Suprapubic skin (tissue), 4 donors: ENCODE data around the gene NMRAL1. TPM values are rescaled to one million over a fixed set of nuclear protein-coding genes. Genes with fewer than 3 reads are reported as not detected.

Source experiments
- DNase-seq, 2 donors: peaks; one replicate each; pipeline ENCODE4 v3.0.0-alpha.2; 2019; ENCODE audit warnings: low spot score in 2 of 2
- H3K27ac ChIP-seq: fragments of 200-600 bp; sonication (generic); one replicate; pipeline ENCODE4 v1.5.1; 2019
- H3K27me3 ChIP-seq: fragments of 200-600 bp; sonication (generic); one replicate; pipeline ENCODE4 v1.5.1; 2019
- H3K36me3 ChIP-seq: fragments of 200-600 bp; sonication (generic); one replicate; pipeline ENCODE4 v1.5.1; 2019
- H3K4me1 ChIP-seq: fragments of 200-600 bp; sonication (generic); one replicate; pipeline ENCODE4 v1.5.1; 2019
- H3K4me3 ChIP-seq: fragments of 200-600 bp; sonication (generic); one replicate; pipeline ENCODE4 v1.5.1; 2019; ENCODE audit warnings: mild to moderate bottlenecking
- H3K9me3 ChIP-seq: fragments of 200-600 bp; sonication (generic); one replicate; pipeline ENCODE4 v1.5.1; 2019
- CTCF ChIP-seq, 2 donors: fragments of 200-600 bp in 1 of 2; fragments of 450-650 bp in 1 of 2; sonication (generic) in 1 of 2; IDR thresholded peaks; one replicate each; pipeline ENCODE4 v1.5.1; 2016 to 2019; ENCODE audit warnings: antibody characterized with exemption in 2 of 2, mild to moderate bottlenecking in 1 of 2, moderate library complexity in 1 of 2
- EP300 ChIP-seq: sonication (generic); formaldehyde crosslinking; IDR thresholded peaks from one replicate; pipeline ENCODE4 v1.6.1; 2017; ENCODE audit warnings: antibody characterized with exemption
- POLR2A ChIP-seq, 2 donors: fragments of 450-650 bp; IDR thresholded peaks; one replicate each; pipeline ENCODE4 v1.6.1; 2017; ENCODE audit warnings: antibody characterized with exemption in 2 of 2, mild to moderate bottlenecking in 2 of 2, moderate library complexity in 2 of 2
- POLR2AphosphoS5 ChIP-seq, 3 donors: sonication (generic); formaldehyde crosslinking; IDR thresholded peaks; one replicate each; pipeline ENCODE4 v1.6.1; 2017; ENCODE audit warnings: antibody characterized with exemption in 3 of 3
- WGBS: methylation state at CpG from one replicate; pipeline ENCODE4 v1.1.5; 2018; 5-methylcytosine and 5-hydroxymethylcytosine counted together
- total RNA-seq, 4 donors: library from RNA; depleted of rRNA; stranded (reverse); fragments of >200 nt; gene quantifications; one replicate each; pipeline ENCODE4 v1.1.0, GENCODE V29; 2016

The NMRAL1 gene
- total RNA-seq, 4 donors from 2014 or later = 52.7 to 72.3 (median 61.6) TPM

GRCh38 chr16:4495766-4496165 lies 21.3 kb upstream of the NMRAL1 start:
- no peaks in the 10 kb centered on the region for H3K27me3 ChIP-seq
- H3K9me3 ChIP-seq = no peaks in the 10 kb centered on the region
- TF ChIP-seq POLR2A (IDR thresholded peaks at IDR 0.05) (no peak), CTCF (IDR thresholded peaks at IDR 0.05) (no peak), POLR2AphosphoS5 (IDR thresholded peaks at IDR 0.05) (no peak), EP300 (no peak)
- no peak overlapping the region for H3K27ac ChIP-seq
- no peak for DNase-seq
- no peak overlapping the region for H3K4me3 ChIP-seq
- H3K4me1 ChIP-seq = peaks cover 14% of the 10 kb centered on the region
- peaks cover 6% of the 10 kb centered on the region for H3K36me3 ChIP-seq
- WGBS = 90% methylated on average over 2 of the region's 2 CpGs

- Histone ChIP-seq H3K9me3 (no peaks in the 10 kb centered on the region), H3K27me3 (no peaks in the 10 kb centered on the region), H3K4me3 (no peak overlapping the region), H3K27ac (no peak overlapping the region), H3K36me3 (peaks cover 6% of the 10 kb centered on the region), H3K4me1 (peaks cover 5% of the 10 kb centered on the region)
- WGBS = 86% methylated on average over 6 of the region's 6 CpGs
- no peak for DNase-seq
- TF ChIP-seq POLR2AphosphoS5 (IDR thresholded peaks at IDR 0.05) = no peak
- no peak for TF ChIP-seq EP300
- TF ChIP-seq CTCF (IDR thresholded peaks at IDR 0.05) = no peak
- TF ChIP-seq POLR2A (IDR thresholded peaks at IDR 0.05) = no peak
Measured at GRCh38 chr16:4494746-4495490, 20.5 kb upstream of the NMRAL1 start.

GRCh38 chr16:4491898-4492297 lies 17.5 kb upstream of the NMRAL1 start:
- Histone ChIP-seq H3K4me3 (no peak overlapping the region), H3K4me1 (peaks cover 8% of the 10 kb centered on the region), H3K27me3 (no peaks in the 10 kb centered on the region), H3K27ac (no peak overlapping the region), H3K9me3 (no peaks in the 10 kb centered on the region), H3K36me3 (peaks cover 18% of the 10 kb centered on the region)
- TF ChIP-seq POLR2AphosphoS5 (IDR thresholded peaks at IDR 0.05) (no peak), CTCF (IDR thresholded peaks at IDR 0.05) (no peak), POLR2A (IDR thresholded peaks at IDR 0.05) (no peak), EP300 (no peak)
- DNase-seq = no peak
- WGBS = 100% methylated on average over 4 of the region's 4 CpGs

DNA sequence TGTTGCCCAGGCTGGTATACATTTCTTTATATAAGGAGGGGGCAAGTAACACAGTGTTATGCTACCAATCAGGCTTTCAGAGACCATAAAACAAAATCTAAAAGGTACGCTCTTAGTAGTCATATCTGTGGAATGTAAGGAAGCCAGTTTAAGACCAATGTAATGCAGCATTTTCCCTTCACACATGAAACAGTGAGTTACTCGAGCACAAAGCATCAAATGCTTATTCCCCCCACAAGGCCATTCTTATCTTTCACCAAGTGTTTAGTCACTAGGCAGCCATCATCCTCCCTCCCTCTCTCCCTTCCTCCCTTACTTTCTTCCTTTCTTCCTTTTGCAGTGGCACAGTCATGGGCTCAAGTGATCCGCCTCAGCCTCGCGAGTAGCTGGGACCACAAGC lies 14.6 kb upstream of the NMRAL1 start:
- Histone ChIP-seq H3K4me1 (peaks cover 16% of the 10 kb centered on the region), H3K4me3 (no peak overlapping the region), H3K9me3 (no peaks in the 10 kb centered on the region), H3K27me3 (no peaks in the 10 kb centered on the region), H3K36me3 (peaks cover 26% of the 10 kb centered on the region), H3K27ac (peak overlapping the region; percentile 28)
- TF ChIP-seq EP300 = no peak
- DNase-seq = no peak
- 95% methylated on average over 5 of the region's 5 CpGs for WGBS

DNA sequence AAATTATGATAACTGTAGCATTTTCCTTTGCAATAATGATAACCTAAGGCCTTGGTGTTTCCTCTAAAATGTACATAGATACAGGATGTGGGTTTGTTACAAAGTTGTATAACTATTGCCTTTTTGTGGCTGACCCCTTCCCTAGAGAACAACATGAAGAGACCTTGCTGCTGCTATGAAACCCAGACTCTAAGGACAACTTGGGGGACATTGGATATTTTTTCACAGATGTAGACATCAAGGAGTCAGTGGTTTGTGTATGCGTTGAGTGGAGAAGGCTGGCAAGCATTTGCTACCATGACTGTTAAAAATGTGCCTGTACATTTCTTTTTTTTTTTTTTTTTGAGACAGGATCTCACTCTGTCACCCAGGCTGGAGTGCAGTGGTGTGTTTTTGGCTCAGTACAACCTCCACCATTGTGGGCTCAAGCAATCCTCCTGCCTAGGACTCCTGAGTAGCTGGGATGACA lies 14.1 kb upstream of the NMRAL1 start:
- 87% methylated on average over 1 of the region's 1 CpG for WGBS
- H3K27ac ChIP-seq = peak overlapping the region; percentile 28

More for the DNA sequence above, 14.1 kb upstream of the NMRAL1 start:
- Histone ChIP-seq H3K4me1 (peaks cover 16% of the 10 kb centered on the region), H3K4me3 (no peak overlapping the region), H3K36me3 (peaks cover 28% of the 10 kb centered on the region), H3K9me3 (no peaks in the 10 kb centered on the region), H3K27me3 (no peaks in the 10 kb centered on the region)
- no peak for TF ChIP-seq POLR2AphosphoS5 (IDR thresholded peaks at IDR 0.05)
- TF ChIP-seq EP300 = no peak
- no peak for TF ChIP-seq POLR2A (IDR thresholded peaks at IDR 0.05)
- no peak for TF ChIP-seq CTCF (IDR thresholded peaks at IDR 0.05)
- no peak for DNase-seq
